LNCAP (cell line): Measurements from ENCODE around the gene RHBDL1.

Experiments
- TF ChIP-seq, protein P1 (sequence below): fragments of 450-650 bp; IDR thresholded peaks from 2 replicates; pipeline ENCODE4 v1.5.1; 2017; ENCODE audit warnings: mild to moderate bottlenecking

Gene RHBDL1

DNA sequence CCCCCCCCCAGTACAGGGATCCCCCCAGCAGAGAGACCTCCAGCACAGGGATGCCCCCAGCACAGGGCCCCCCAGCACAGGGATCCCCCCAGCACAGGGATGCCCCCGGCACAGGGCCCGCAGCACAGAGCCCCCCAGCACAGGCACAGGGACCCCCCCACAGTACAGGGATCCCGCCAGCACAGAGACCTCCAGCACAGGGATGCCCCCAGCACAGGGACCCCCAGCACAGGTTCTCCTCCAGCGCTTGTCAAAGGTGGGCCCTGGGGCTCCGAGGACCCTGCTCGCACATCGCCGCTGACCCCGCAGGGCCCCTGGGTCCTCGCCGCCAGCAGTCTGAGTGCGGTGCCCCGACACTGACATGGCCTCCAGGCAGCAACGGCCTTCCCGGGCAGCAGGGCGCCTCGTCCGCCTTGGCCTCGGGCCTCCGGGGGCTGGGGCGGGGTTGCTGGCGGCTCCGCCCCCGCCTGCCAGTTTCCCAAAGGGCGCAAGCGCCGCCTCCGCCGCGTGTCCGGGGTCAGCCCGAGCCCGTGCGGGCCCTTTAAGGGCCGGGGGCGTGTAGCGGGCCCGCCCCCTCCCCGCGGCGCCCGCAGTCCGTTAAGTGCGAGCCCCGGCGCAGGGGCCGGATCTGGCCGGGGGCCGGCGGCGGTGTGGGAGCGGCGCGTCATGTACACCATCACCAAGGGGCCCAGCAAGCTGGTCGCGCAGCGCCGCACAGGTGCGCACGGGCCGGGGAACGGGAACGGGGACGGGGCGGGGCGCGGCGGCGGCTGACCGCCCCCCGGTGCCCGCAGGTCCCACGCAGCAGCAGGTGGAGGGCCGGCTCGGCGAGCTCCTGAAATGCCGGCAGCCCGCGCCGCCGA, 33.9 kb upstream of the RHBDL1 start, which contains the start of gene MCRIP2:
Gene MCRIP2 (plus strand): TSS at position 503 of the 863 bp plus-strand sequence. CDS start 164 bp downstream, at position 667.
- TF ChIP-seq, protein P1, sequence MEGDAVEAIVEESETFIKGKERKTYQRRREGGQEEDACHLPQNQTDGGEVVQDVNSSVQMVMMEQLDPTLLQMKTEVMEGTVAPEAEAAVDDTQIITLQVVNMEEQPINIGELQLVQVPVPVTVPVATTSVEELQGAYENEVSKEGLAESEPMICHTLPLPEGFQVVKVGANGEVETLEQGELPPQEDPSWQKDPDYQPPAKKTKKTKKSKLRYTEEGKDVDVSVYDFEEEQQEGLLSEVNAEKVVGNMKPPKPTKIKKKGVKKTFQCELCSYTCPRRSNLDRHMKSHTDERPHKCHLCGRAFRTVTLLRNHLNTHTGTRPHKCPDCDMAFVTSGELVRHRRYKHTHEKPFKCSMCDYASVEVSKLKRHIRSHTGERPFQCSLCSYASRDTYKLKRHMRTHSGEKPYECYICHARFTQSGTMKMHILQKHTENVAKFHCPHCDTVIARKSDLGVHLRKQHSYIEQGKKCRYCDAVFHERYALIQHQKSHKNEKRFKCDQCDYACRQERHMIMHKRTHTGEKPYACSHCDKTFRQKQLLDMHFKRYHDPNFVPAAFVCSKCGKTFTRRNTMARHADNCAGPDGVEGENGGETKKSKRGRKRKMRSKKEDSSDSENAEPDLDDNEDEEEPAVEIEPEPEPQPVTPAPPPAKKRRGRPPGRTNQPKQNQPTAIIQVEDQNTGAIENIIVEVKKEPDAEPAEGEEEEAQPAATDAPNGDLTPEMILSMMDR = no peak

DNA sequence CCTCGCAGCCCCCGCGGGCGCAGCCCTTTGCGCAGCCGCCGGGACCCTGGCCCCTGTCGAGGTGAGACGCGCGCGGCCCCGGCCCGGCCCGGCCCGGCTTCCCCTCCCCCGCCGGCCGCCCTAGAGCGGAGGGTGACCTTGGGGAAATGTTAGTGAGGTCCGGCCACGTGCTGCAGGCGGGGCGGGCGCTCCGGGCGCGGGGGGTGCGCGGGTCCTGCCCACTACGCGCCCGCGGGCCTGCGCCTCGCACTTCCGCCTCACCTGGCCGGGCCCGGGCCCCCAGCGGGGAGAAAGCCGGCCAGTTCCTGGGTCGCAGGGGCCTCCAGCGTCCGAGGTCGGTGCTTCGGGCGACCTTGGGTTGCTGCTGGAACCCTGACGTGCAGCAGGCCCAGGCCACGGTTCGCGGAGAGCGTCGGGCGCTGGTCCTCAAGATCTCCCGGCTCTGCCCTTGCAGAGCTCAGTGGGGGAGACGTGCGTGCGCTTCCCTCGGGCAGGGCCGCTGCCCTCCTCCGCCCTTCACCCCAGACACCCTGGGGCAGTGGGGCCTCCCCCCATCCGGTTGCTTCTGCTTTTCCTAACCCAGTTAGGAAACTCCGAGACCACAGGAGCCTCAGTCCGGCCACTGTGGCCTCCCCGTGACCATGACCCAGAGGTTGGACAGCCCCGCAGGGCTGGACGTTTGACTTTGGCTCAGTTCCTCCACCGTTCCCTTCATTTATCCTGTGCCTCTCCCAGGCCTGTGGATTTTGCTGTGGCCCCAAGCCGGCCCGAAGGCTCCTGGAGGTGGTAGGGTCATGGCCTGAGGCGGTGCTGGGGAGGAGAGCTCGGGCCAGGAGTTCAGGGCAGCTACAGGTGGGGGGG, 33.1 kb upstream of the RHBDL1 start:
- TF ChIP-seq, protein P1 = no peak

- TF ChIP-seq, protein P1 = no peak
Observed at GRCh38 chr16:643050-643368, 32.5 kb upstream of the RHBDL1 start.

GRCh38 chr16:644556-644955, 30.9 kb upstream of the RHBDL1 start:
- TF ChIP-seq, protein P1 = no peak

GRCh38 chr16:645852-646678, 29.4 kb upstream of the RHBDL1 start:
- TF ChIP-seq, protein P1 = no peak

DNA sequence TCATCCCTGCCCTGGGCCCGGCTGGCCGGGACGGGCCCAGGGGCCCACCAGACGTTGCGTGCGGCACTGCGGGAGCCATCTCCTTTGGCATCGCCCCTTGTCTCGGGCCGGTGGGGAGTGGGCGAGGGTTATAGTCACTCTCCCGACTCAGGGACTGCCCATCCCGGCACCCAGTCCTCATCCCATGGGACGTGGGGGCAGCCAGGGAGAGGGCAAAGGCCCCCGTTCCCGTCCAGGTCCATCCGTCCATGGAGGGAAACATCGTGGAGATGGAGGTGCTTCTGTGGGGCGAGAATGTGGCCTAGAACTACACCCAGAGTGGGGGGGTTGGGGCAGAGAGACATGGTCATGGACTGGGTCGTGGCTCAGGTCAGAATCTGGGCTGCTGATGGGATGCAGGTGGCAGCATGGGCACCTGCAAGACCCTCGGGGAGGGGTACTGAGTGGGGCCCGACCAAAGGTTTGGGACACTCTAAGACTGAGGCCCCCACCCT, 28.7 kb upstream of the RHBDL1 start:
- TF ChIP-seq, protein P1 = no peak
